HG03060 (cell line): ENCODE results near the gene ZNF319.

Experiments
- ATAC-seq: cut with Tn5 transposase; IDR thresholded peaks from one replicate; pipeline ENCODE4 v1.9.1; 2021; ENCODE audit warnings: low read depth, moderate number of reproducible peaks; ENCODE audit not compliant: unreplicated experiment

Gene ZNF319

DNA sequence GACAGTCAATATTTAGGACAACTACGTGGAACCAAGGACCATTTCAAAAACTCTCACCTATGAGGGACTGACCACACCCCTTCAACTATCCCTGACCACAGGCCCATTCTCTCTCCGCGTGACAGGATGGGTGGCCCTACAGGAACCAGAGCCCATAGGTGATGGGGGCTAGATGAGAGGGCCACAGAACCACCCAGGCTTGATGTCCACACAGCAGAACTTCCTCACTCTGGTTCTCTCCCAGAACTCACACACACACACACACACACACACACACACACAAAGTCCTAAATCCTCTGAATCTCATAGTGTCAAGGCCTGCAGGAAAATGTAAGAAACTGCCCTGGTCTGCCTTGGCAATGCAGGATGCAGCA, 1.5 kb downstream of the ZNF319 start:
- ATAC-seq, result no peak

DNA sequence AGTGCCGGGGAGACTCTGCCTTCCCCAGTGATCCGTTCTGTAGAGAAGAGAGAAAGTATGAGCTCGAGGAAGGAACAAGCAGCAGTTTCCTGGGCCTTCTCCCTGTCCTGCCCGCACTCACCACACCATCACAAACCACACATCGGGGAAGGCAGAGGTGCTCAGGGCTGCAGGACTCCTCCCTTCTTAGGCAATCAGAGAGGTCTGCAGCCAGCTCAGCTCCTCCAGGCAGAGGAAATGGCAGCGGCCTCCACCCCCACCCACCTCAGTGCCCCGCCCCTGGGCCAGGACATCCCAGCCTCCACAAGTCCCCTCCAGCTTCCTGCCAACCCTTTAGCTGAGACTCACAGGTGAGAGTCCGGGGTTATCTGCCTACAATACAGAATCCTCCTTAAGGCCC, 2.0 kb downstream of the ZNF319 start:
- no peak for ATAC-seq

DNA sequence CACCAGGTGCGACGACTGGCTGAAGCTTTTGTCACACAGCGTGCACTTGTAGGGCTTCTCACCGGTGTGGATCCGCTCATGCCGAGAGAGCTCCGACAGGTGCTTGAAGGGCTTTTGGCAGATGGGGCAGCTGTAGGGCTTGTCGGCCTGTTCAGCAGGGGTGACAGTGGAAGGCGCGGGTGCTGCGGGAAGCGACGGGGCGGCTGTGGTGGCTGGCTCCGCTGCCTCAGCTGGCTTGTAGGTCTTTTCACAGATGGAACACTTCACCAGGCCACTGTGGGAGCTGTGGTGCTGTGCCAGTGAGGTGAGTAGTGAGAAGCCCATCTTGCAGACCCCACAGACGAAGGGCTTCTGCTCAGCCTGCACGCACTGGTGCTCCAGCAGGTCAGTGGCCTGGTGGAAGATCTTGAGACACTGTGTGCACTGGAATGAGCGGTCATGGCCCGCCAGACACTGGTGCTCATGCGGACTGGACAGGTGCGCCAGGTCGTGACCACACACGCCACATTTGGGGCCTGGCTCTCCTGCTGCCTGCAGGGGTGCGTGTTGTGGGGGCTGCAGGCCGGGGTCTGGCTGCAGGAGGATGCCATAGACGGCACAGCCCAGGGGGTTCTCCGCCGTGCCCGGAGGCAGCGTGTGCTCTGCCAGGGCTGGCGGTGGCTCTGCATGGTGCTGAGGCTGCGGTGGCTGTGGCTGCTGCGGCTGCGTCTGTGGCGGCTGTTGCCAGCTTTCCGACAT, 2.8 kb downstream of the ZNF319 start:
- no peak for ATAC-seq

DNA sequence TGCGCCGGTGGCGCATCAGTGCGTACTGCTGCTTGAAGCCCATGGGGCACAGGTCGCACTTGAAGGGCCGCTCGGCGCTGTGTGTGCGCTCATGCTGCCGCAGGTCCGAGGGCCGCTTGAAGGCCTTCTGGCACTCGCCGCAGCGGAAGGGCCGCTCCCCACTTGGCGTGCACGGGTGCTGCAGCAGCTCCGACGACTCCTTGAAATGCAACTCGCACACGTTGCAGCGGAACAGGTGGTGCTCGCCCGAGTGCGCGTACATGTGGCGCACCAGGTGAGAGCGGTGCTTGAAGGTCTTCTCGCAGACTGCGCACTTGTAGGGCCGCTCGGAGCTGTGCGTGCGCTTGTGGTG, 3.3 kb downstream of the ZNF319 start:
- no peak for ATAC-seq

DNA sequence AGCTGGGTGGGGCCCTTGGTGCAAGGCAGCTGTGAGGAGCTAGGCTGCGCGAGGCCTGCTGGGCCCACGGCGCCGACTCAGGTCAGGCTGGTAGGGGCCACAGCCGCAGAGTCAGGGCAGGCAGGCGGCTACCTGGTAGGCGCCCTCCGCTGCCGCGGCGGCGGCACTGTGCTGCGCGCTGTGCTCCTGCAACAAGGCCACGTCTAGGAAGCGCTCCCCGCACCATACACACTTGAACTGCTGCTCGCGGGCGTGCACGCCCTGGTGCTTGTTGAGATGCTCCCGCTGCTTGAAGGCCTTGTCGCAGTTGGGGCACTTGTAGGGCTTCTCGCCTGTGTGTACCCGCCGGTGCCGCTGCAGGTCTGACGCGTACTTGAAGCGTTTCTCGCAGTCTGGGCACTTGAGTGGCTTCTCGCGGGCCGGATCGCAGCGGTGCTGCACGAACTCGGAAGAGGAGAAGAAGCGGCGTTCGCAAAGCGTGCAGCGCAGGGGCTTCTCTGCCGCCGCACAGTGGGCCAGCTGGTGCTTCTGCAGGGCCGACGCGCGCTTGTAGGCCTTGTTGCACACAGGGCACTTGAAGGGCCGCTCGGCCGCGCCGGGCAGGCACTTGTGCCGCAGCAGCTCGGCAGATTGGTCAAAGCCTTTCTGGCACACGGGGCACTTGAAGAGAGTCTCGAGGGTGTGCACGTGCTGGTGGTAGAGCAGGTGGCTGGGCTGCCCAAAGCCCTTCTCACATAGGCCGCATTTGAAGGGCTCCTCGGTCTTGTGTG, 3.9 kb downstream of the ZNF319 start:
- no peak for ATAC-seq

DNA sequence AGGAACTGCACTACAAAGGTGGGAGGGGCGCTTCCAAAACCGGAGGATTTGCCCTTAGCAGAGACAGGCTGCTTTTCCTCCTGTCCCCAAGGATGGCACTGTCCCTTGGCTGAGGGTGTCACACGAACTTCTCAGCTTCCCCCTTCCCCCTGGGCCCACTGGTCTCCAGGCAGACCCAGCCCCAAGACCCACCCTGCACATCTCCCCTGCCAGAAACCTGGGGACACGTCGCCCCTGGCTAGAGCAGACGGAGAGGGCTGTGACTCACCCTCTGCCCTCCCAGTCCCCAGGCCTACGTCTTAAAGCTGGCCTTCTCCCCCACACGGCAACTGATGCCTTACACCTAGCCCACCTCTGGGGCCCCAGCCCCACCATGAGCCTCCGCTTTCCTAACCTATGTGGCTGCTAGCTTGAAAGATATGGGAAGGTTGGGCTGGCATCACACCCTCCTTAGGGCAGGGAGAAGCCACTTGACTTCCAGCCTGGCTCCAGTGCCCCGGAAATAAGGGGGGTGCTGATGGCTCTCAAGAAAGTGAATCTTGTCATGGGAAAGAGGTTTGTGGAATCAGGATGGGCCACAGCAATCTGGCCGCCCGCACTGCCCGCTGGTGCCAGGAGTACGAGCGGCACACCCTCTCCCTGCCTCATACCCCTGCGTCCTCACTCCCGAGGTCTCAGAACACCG, 4.6 kb downstream of the ZNF319 start:
- ATAC-seq, result no peak

DNA sequence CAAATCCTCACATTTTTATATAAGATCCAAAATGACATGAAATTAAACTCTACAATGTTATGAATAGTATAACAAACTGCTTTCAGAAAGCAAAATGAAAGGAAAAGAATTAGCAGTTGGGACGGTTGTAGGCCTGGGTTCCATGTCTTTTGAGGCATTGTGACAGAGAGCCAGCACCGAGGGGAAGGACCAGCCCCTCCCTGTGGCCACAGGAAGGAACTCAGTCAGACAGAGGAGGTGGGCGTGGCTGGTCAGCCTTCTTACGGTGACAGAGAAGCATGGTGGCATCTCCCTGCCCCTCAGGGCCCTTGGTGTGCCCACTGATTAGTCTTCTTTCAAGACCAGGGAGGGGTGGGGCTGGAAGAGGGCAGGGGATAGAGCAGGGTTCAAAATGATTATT, 5.7 kb downstream of the ZNF319 start:
- ATAC-seq, result no peak

DNA sequence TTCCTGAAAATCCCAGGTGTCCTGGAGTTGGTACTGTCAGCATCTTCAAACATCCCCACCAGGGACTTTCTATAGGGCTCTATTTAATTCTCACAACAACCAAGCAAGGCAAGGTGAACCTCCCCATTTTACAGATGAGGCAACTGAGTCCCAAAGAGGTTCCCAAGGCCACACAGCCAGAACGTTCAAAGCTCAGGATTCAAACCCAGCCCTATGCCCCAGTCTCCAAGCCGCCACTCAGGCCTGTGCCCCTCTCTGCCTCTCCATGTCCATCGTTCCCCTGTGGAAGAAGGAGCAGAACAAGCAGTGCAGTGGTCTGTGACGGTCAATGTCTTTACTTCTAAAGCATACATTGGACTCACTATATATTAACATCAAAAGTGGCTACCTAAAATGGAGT, 6.1 kb downstream of the ZNF319 start:
- ATAC-seq, result no peak

DNA sequence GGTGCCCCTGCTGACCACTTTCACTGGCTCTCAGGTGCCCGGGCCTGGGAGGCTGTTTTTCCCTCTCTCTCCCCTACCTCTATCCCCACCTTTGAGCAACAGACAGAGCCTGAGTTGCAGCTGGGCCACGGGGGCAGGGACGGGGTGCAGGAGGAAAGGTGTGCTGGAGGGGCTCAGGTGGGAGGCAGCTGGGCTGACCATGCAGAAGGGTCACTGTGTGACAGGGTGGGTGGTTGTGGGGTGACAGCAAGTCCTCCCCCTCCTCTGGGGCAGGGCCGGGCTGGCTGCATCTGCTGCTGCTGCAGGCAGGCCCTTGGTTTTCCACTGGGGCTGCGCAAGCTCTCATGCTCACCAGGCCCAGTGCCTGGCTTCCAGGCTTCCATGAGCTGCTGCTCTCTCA, 6.6 kb downstream of the ZNF319 start:
- no peak for ATAC-seq

DNA sequence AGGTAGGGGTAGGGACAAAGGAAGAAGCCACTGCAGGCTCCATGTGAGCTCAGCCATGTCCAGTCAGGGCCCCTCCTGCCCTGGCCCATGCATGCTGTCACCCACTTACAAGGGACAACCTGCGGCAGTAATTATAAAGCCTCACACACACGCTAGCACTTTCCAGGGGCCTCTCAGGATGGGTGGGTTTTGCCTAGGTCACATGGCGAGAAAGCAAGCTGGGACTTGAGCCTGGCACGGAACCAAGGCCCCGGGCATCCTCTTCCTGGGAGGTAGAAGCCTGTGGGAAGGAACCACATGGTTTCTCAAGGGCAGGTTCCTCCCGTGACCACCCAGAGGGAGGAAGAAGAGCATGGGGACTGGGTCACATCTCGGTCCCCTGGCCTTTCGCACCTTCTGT, 7.0 kb downstream of the ZNF319 start:
- ATAC-seq, result no peak

DNA sequence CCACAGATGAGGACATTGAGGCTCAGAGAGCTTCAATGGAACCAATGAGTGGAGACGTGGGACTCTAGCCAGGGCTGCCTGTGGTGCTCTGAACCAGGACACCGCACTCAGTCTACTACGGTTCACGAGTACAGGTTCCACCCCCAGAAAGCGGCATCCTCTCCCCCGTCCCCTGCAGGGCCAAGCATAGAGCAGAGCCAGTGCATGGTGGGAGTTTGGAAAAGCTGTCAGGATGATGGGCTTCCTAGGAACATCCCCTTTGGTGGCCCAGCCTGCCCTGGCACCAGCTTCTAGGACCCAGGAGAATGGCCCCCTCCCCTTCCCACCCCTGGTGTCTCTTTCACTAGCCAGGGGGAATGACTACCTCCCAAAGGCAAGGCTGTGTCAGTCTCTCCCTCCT, 8.4 kb downstream of the ZNF319 start:
- no peak for ATAC-seq

DNA sequence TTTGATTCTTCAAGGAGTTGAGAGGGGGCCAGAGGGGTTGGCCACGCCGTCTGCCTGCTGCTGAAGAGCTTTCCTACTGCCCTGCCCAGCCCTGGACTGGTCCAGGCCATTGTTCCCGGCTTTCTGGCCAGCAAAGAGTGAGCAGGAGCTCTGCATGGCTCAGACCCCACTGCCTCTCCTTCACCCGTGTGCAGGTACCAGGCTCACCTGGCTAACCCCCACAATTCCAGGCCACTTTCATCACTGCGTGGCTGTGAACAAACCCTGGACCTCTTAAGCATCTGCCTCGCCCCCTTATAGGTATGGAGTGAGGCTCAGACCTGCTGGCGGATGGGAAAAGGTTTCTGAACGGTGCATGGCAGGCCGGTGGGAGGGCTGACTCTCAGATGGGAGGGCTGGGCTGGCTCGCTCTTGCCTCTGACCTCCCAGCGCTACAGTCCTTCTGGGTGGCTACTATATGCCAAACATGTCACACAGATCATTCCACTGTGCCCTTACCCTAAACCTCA, 8.9 kb downstream of the ZNF319 start:
- no peak for ATAC-seq

DNA sequence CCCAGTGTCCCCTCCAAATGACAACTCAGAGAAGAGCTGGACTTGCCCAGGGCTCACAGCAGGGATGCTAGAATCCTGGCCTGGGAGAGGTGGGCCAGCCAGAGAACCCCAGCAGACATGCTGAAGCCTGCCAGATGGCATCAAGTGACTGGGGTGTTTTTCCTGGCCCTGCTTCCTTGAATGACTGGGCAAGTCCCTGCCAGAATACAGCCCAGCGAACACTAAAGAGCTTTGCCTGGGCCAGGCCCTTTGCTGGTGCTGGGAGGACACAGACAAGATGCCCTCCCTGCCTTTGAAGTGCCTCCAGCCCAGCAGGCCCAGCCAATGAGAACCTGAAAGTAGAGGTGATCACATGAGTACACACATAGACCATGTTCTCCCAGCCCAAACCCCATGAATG, 11.5 kb downstream of the ZNF319 start:
- no peak for ATAC-seq

DNA sequence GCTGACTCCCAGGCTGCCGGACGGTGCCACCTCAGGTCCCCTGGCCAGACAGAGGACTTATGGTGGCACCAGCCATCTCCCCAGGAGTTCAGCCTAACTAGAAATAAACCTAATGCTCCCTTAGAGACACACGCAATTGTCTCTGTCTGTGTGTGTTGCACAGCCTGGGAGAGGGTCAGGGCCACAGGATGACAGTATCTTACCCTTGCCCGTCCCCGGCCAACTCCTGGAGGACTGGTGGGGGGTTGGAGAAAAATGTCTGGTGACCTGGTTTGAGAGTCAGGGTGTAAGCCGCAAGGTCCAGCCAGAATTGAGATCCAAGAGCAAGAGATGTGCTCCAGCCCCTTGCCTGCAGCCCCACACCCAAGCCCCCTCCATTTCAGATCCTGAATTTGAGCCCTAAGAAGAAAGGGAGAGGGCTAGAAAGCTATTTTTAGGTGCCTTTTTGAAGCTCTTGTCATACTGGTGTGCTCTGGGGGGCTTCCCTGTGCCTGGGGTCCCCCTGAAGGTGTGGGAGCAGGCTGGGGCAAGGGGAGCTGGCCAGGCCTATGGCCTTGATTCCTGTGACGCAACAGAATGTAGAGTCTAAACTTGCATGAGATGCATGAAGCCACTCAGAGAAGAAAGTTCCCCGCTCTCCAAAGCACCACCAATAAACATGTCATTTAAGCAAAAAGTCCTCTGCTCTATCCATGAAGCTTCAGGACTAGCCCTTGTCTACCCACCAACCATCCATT, 12.9 kb downstream of the ZNF319 start:
- ATAC-seq, result no peak

DNA sequence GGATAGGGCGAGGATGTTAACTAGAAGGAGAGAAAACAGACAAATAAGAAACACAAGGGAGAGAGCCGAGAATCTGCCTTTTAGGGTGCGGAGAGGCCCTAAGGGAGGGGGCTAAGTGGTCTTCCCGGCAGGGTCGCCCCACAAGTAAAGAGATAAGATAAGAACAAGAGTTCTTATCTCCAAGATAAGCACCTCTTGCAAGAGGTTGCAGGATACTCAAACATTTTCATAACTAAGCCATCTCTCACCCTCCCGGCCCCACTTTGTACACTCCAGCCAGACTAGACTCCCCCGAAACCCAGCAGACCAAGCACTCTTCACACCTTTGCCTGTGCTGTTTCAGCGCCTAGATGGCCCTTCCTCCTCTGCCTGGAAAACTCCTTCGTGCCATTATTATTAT, 14.3 kb downstream of the ZNF319 start:
- no peak for ATAC-seq

DNA sequence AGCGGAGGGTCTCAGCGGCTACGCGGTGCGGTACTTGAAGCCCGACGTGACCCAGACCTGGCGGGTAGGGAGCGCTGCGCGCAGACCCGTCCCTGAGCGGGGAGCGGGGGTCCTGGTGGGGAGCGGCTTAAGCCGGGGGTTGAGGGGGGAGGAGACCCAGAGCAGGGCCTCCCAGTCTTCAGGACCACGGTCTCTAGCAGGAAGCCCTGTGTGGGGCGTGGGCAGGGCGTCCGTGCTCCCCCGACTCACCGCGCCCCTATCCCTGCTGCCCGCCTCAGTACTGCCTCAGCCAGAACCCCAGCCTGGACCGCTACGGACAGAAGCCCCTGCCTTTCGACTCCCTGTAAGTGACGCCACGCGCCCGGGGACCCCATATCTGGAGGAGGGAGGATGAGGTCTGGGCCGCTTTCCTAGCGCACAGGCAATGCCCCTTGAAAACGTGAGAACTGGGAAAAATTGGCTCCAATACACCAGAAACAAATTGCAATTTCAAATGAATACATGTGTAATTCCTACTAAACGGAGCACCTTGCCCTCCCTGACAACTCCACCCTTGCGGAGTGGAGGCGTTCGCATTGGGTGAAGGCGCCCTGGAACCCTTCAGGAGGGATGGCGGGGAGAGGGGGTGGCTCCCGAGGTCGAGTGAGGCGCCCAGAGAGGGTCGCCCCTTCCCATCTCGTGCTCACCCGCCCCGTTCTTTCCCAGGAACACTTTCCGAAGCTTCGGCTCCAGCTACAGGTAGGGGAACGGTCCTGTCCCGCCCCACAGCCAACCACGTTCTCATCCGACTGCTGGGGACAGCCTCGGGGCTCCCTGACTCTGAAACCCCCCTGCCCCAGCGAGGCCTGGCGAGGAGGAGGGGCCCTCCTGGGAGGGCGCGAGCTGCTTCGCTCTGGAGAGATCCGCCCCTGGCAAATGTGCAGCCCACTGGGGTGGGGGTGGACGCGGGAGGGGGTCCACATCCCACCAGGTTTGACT, 15.0 kb downstream of the ZNF319 start:
- ATAC-seq, result no peak

DNA sequence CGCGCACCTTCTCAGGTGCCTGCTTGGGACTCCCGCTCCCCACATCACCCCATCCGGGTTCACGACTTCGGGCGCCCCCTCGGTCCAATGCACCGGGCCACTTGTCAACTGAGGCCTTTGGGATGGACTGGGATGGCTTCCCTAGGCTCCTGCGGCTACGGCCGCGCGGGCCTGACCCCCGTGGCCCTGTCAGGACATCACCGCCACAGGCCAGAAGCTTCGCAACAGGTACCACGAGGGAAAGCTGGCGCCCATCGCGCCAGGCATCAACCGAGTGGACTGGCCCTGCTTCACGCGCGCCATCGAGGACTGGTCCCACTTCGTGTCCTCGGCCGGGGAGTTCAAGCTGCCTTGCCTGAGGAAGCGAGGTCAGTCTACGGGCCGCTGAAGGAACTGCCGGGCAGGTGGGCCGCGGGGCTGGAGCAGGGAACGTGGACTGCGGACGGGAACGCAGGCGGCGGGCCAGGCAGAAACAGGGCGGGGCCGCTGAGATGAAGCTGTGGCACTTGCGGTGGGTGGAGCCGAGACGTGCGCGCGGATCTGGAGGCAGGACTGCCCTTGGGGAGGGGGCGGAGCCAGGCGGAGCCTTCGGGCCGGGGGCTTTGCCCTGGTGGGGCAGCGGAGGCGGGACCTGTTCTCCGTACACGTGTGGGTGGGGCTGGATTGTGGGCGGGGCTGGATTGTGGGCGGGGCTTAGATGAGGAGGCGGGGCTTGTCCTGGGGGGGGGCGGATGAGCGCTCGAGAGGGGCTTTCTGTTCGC, 15.8 kb downstream of the ZNF319 start:
- no peak for ATAC-seq

DNA sequence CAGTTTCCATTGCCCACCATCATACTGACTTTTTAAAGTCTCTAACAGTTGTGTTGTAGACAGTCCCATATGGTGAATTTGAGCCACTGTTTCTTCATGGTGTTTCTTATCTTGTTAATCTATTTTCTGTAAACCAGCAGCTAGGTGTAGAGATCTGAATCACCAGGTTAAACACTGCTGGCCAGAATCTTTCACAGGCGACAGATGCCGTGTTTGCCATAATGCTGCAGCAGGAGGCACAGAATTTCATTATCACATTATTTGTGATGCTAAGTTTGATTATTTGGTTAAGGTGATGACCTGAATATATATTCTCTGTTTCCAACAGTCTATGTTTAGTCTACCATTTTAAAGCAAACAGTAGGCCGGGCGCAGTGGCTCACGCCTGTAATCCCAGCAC, 18.1 kb downstream of the ZNF319 start:
- no peak for ATAC-seq

DNA sequence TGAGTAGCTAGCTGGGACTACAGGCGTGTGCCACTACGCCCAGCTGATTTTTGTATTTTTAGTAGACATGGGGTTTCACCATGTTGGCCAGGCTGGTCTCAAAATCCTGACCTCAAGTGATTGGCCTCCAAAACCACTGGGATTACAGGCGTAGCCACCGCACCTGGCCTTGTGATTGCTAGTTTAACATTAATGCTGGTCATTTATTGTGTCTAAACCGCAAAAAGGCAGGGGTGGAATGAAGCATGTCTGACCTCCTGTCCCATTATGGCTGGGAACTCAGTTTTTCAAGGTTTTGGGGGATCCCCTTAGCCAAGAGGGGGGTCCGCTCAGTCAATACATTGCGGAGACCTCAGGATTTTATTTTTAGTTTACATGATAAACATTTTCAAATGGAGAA, 18.8 kb downstream of the ZNF319 start:
- no peak for ATAC-seq
